WTC11 (cell line): ENCODE results near the gene DNAJC10. TPM values are rescaled to one million over a fixed set of nuclear protein-coding genes. Genes with fewer than 3 reads are reported as not detected.

Source experiments
- ATAC-seq: fragments of 200-7000 bp; cut with Tn5 transposase; 2 replicates; pipeline ENCODE4 v1.10.0; 2021; ENCODE audit warnings: mild to moderate bottlenecking, moderate library complexity
- CTCF ChIA-PET: fragments of 300-600 bp; sonication (Branson Sonifier 250); formaldehyde crosslinking; loops from one replicate; lab custom pipeline; 2021; ENCODE audit warnings: antibody characterized with exemption; lab: Charles Lee
- POLR2A ChIA-PET: fragments of 350-600 bp; sonication (Branson Sonifier 250); formaldehyde crosslinking; loops from one replicate; lab custom pipeline; 2021; ENCODE audit warnings: antibody characterized with exemption; lab: Charles Lee
- DNase-seq: peaks from one replicate; pipeline ENCODE4 v3.0.0; 2021; ENCODE audit warnings: low spot score
- H3K27ac Mint-ChIP-seq: 2 replicates; pipeline ENCODE4 v1.8.0; 2021; ENCODE audit warnings: mixed read lengths
- H3K27me3 Mint-ChIP-seq: 2 replicates; pipeline ENCODE4 v1.8.0; 2021; ENCODE audit warnings: low read depth, mild to moderate bottlenecking, moderate library complexity, mixed read lengths
- H3K36me3 Mint-ChIP-seq: 2 replicates; pipeline ENCODE4 v1.8.0; 2021; ENCODE audit warnings: mixed read lengths
- H3K4me1 Mint-ChIP-seq: 2 replicates; pipeline ENCODE4 v1.8.0; 2022; ENCODE audit warnings: mixed read lengths
- H3K4me3 Mint-ChIP-seq: 2 replicates; pipeline ENCODE4 v1.8.0; 2021; ENCODE audit warnings: mild to moderate bottlenecking, moderate library complexity, mixed read lengths
- H3K9me3 Mint-ChIP-seq: 2 replicates; pipeline ENCODE4 v1.8.0; 2021; ENCODE audit warnings: mixed read lengths
- CREM ChIP-seq: sonication (generic); formaldehyde crosslinking; IDR thresholded peaks from 2 replicates; pipeline ENCODE4 v1.8.1; 2022; ENCODE audit warnings: mild to moderate bottlenecking, missing genetic modification reagents, moderate library complexity
- GTF2I ChIP-seq: fragments of 250-450 bp; sonication (Bioruptor Pico); conservative IDR thresholded peaks from 2 replicates; pipeline ENCODE4 v1.4.0; 2021; ENCODE audit warnings: mild to moderate bottlenecking
- HMGA2 ChIP-seq: fragments of 250-450 bp; sonication (Bioruptor Pico); IDR thresholded peaks from 2 replicates; pipeline ENCODE4 v1.4.0; 2021; ENCODE audit warnings: mild to moderate bottlenecking, moderate library complexity
- JAZF1 ChIP-seq: fragments of 250-450 bp; sonication (Bioruptor Pico); IDR thresholded peaks from 2 replicates; pipeline ENCODE4 v1.9.0; 2021; ENCODE audit warnings: moderate library complexity, mild to moderate bottlenecking, inconsistent platforms
- MYBL2 ChIP-seq: sonication (generic); formaldehyde crosslinking; IDR thresholded peaks from 2 replicates; pipeline ENCODE4 v1.8.1; 2023; ENCODE audit warnings: mild to moderate bottlenecking, moderate library complexity, missing genetic modification reagents
- NFYB ChIP-seq: sonication (generic); formaldehyde crosslinking; conservative IDR thresholded peaks from 2 replicates; pipeline ENCODE4 v1.8.0; 2022; ENCODE audit warnings: low read depth, missing genetic modification reagents
- RORB ChIP-seq: fragments of 250-450 bp; sonication (Bioruptor Pico); IDR thresholded peaks from 2 replicates; pipeline ENCODE4 v1.9.0; 2021; ENCODE audit warnings: mild to moderate bottlenecking
- SMAD4 ChIP-seq: sonication (generic); formaldehyde crosslinking; IDR thresholded peaks from 2 replicates; pipeline ENCODE4 v1.8.0; 2022; ENCODE audit warnings: mild to moderate bottlenecking, missing genetic modification reagents
- ZNF138 ChIP-seq: sonication (generic); formaldehyde crosslinking; conservative IDR thresholded peaks from 2 replicates; pipeline ENCODE4 v1.8.1; 2022; ENCODE audit warnings: mild to moderate bottlenecking, moderate library complexity, missing genetic modification reagents
- ZNF423 ChIP-seq: fragments of 250-450 bp; sonication (Bioruptor Pico); IDR thresholded peaks from 2 replicates; pipeline ENCODE4 v2.1.2; 2022; ENCODE audit warnings: mild to moderate bottlenecking, moderate library complexity
- total RNA-seq: library from RNA; stranded (reverse); gene quantifications from 3 replicates; pipeline ENCODE4 v1.2.3, GENCODE V29; 2021
- TF ChIP-seq, protein P1 (sequence below): sonication (generic); formaldehyde crosslinking; IDR thresholded peaks from 2 replicates; pipeline ENCODE4 v1.8.0; 2023; ENCODE audit warnings: mild to moderate bottlenecking, missing genetic modification reagents
- TF ChIP-seq, protein P2 (sequence below): sonication (generic); formaldehyde crosslinking; IDR thresholded peaks from 2 replicates; pipeline ENCODE4 v1.8.1; 2022; ENCODE audit warnings: missing genetic modification reagents, borderline replicate concordance
- TF ChIP-seq, protein P3 (sequence below): sonication (generic); formaldehyde crosslinking; IDR thresholded peaks from 2 replicates; pipeline ENCODE4 v1.8.1; 2022; ENCODE audit warnings: low read depth, missing genetic modification reagents, borderline replicate concordance
- TF ChIP-seq, protein P4 (sequence below): sonication (generic); formaldehyde crosslinking; conservative IDR thresholded peaks from 2 replicates; pipeline ENCODE4 v1.8.1; 2022; ENCODE audit warnings: mild to moderate bottlenecking, missing genetic modification reagents
- TF ChIP-seq, protein P5 (sequence below): sonication (generic); formaldehyde crosslinking; IDR thresholded peaks from 2 replicates; pipeline ENCODE4 v1.8.1; 2023; ENCODE audit warnings: mild to moderate bottlenecking, missing genetic modification reagents
- TF ChIP-seq, protein P6 (sequence below): fragments of 200-600 bp; IDR thresholded peaks from 2 replicates; pipeline ENCODE4 v1.8.0; 2022; ENCODE audit warnings: antibody characterized with exemption
- TF ChIP-seq, protein P7 (sequence below): sonication (generic); formaldehyde crosslinking; IDR thresholded peaks from 2 replicates; pipeline ENCODE4 v1.8.1; 2023; ENCODE audit warnings: mild to moderate bottlenecking, moderate library complexity, missing genetic modification reagents
- TF ChIP-seq, protein P8 (sequence below): fragments of 250-450 bp; sonication (Bioruptor Pico); IDR thresholded peaks from 2 replicates; pipeline ENCODE4 v1.9.0; 2021; ENCODE audit warnings: mild to moderate bottlenecking
- TF ChIP-seq, protein P9 (sequence below): sonication (generic); formaldehyde crosslinking; IDR thresholded peaks from 2 replicates; pipeline ENCODE4 v1.8.0; 2022; ENCODE audit warnings: mild to moderate bottlenecking, missing genetic modification reagents
- TF ChIP-seq, protein P10 (sequence below): sonication (generic); formaldehyde crosslinking; IDR thresholded peaks from 2 replicates; pipeline ENCODE4 v1.8.0; 2022; ENCODE audit warnings: mild to moderate bottlenecking, missing genetic modification reagents

DNAJC10 gene
- total RNA-seq, 1 experiment from 2014 or later = 109 TPM

DNA sequence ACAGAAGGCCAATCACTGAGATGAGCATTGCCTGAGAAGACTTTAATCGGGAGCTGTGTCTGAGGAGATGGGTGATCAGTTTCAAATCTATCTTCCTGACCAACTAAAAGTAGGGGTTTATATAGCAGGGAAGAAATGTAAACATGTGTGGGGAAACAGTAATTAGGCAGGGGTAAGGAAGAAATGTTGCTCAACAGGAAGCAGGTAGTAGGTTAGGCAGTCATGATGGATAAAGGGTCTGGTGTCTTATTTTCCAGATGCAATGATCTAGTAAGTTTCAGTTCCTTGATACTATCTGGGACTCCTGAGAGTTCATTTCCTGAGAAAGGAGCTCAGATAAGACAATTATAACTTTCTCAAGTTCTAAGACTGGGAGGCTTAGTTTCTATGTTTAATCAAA lies 33.8 kb upstream of the DNAJC10 start (continued):
- no peak for TF ChIP-seq GTF2I (CRISPR knock-in tag)
- no peak for TF ChIP-seq ZNF423 (CRISPR knock-in tag)
- TF ChIP-seq, protein P1, sequence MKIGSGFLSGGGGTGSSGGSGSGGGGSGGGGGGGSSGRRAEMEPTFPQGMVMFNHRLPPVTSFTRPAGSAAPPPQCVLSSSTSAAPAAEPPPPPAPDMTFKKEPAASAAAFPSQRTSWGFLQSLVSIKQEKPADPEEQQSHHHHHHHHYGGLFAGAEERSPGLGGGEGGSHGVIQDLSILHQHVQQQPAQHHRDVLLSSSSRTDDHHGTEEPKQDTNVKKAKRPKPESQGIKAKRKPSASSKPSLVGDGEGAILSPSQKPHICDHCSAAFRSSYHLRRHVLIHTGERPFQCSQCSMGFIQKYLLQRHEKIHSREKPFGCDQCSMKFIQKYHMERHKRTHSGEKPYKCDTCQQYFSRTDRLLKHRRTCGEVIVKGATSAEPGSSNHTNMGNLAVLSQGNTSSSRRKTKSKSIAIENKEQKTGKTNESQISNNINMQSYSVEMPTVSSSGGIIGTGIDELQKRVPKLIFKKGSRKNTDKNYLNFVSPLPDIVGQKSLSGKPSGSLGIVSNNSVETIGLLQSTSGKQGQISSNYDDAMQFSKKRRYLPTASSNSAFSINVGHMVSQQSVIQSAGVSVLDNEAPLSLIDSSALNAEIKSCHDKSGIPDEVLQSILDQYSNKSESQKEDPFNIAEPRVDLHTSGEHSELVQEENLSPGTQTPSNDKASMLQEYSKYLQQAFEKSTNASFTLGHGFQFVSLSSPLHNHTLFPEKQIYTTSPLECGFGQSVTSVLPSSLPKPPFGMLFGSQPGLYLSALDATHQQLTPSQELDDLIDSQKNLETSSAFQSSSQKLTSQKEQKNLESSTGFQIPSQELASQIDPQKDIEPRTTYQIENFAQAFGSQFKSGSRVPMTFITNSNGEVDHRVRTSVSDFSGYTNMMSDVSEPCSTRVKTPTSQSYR = no peak
- TF ChIP-seq, protein P2, sequence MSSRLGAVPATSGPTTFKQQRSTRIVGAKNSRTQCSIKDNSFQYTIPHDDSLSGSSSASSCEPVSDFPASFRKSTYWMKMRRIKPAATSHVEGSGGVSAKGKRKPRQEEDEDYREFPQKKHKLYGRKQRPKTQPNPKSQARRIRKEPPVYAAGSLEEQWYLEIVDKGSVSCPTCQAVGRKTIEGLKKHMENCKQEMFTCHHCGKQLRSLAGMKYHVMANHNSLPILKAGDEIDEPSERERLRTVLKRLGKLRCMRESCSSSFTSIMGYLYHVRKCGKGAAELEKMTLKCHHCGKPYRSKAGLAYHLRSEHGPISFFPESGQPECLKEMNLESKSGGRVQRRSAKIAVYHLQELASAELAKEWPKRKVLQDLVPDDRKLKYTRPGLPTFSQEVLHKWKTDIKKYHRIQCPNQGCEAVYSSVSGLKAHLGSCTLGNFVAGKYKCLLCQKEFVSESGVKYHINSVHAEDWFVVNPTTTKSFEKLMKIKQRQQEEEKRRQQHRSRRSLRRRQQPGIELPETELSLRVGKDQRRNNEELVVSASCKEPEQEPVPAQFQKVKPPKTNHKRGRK (CRISPR knock-in tag) = no peak
- no peak for TF ChIP-seq JAZF1 (CRISPR knock-in tag)
- TF ChIP-seq, protein P3, sequence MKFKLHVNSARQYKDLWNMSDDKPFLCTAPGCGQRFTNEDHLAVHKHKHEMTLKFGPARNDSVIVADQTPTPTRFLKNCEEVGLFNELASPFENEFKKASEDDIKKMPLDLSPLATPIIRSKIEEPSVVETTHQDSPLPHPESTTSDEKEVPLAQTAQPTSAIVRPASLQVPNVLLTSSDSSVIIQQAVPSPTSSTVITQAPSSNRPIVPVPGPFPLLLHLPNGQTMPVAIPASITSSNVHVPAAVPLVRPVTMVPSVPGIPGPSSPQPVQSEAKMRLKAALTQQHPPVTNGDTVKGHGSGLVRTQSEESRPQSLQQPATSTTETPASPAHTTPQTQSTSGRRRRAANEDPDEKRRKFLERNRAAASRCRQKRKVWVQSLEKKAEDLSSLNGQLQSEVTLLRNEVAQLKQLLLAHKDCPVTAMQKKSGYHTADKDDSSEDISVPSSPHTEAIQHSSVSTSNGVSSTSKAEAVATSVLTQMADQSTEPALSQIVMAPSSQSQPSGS (CRISPR knock-in tag) = no peak

DNA sequence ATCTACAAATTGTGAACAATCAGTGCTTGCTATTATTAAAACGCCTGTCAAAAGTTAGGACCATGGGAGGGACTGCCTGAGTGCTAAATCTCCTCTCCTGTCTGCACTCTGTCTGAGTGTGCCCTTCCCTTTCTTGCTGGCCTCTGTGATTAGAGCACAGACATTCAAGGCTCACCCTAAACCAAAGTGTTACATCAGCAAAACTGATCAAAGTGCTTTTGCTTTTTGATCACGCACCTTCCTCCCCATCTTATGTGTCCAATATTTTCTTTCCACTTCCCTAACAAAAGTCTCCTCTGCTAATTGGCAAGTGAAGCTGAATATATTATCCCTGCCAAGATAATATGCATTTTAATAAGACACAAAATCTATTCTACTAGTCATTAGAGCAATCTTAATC lies 30.5 kb upstream of the DNAJC10 start:
- Mint-ChIP-seq H3K4me3 (no peak overlapping the region), H3K36me3 (peaks cover 5% of the 10 kb centered on the region; the same call in 1 of the 2 replicates), H3K27ac (no peak overlapping the region), H3K27me3 (peaks cover 12% of the 10 kb centered on the region; the same call in 1 of the 2 replicates), H3K9me3 (peaks cover 15% of the 10 kb centered on the region), H3K4me1 (no peaks in the 10 kb centered on the region)
- ChIA-PET POLR2A (no interaction called here), CTCF (no interaction called here)
- ATAC-seq = no peak
- DNase-seq = no peak
- TF ChIP-seq, protein P4, sequence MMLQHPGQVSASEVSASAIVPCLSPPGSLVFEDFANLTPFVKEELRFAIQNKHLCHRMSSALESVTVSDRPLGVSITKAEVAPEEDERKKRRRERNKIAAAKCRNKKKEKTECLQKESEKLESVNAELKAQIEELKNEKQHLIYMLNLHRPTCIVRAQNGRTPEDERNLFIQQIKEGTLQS = no peak
- TF ChIP-seq, protein P5, sequence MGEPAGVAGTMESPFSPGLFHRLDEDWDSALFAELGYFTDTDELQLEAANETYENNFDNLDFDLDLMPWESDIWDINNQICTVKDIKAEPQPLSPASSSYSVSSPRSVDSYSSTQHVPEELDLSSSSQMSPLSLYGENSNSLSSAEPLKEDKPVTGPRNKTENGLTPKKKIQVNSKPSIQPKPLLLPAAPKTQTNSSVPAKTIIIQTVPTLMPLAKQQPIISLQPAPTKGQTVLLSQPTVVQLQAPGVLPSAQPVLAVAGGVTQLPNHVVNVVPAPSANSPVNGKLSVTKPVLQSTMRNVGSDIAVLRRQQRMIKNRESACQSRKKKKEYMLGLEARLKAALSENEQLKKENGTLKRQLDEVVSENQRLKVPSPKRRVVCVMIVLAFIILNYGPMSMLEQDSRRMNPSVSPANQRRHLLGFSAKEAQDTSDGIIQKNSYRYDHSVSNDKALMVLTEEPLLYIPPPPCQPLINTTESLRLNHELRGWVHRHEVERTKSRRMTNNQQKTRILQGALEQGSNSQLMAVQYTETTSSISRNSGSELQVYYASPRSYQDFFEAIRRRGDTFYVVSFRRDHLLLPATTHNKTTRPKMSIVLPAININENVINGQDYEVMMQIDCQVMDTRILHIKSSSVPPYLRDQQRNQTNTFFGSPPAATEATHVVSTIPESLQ (CRISPR knock-in tag) = no peak
- TF ChIP-seq, protein P6, sequence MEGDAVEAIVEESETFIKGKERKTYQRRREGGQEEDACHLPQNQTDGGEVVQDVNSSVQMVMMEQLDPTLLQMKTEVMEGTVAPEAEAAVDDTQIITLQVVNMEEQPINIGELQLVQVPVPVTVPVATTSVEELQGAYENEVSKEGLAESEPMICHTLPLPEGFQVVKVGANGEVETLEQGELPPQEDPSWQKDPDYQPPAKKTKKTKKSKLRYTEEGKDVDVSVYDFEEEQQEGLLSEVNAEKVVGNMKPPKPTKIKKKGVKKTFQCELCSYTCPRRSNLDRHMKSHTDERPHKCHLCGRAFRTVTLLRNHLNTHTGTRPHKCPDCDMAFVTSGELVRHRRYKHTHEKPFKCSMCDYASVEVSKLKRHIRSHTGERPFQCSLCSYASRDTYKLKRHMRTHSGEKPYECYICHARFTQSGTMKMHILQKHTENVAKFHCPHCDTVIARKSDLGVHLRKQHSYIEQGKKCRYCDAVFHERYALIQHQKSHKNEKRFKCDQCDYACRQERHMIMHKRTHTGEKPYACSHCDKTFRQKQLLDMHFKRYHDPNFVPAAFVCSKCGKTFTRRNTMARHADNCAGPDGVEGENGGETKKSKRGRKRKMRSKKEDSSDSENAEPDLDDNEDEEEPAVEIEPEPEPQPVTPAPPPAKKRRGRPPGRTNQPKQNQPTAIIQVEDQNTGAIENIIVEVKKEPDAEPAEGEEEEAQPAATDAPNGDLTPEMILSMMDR = no peak
- no peak for TF ChIP-seq SMAD4 (CRISPR knock-in tag)
- no peak for TF ChIP-seq ZNF423 (CRISPR knock-in tag)
- TF ChIP-seq, protein P2 (CRISPR knock-in tag) = no peak
- TF ChIP-seq HMGA2 (CRISPR knock-in tag) = no peak
- no peak for TF ChIP-seq MYBL2
- no peak for TF ChIP-seq NFYB (CRISPR knock-in tag)
- TF ChIP-seq ZNF138 = no peak
- TF ChIP-seq, protein P7, sequence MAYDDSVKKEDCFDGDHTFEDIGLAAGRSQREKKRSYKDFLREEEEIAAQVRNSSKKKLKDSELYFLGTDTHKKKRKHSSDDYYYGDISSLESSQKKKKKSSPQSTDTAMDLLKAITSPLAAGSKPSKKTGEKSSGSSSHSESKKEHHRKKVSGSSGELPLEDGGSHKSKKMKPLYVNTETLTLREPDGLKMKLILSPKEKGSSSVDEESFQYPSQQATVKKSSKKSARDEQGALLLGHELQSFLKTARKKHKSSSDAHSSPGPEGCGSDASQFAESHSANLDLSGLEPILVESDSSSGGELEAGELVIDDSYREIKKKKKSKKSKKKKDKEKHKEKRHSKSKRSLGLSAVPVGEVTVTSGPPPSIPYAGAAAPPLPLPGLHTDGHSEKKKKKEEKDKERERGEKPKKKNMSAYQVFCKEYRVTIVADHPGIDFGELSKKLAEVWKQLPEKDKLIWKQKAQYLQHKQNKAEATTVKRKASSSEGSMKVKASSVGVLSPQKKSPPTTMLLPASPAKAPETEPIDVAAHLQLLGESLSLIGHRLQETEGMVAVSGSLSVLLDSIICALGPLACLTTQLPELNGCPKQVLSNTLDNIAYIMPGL (CRISPR knock-in tag) = no peak
- TF ChIP-seq RORB = no peak
- TF ChIP-seq, protein P8, sequence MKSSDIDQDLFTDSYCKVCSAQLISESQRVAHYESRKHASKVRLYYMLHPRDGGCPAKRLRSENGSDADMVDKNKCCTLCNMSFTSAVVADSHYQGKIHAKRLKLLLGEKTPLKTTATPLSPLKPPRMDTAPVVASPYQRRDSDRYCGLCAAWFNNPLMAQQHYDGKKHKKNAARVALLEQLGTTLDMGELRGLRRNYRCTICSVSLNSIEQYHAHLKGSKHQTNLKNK (CRISPR knock-in tag) = no peak
- no peak for TF ChIP-seq CREM (CRISPR knock-in tag)
- TF ChIP-seq, protein P9, sequence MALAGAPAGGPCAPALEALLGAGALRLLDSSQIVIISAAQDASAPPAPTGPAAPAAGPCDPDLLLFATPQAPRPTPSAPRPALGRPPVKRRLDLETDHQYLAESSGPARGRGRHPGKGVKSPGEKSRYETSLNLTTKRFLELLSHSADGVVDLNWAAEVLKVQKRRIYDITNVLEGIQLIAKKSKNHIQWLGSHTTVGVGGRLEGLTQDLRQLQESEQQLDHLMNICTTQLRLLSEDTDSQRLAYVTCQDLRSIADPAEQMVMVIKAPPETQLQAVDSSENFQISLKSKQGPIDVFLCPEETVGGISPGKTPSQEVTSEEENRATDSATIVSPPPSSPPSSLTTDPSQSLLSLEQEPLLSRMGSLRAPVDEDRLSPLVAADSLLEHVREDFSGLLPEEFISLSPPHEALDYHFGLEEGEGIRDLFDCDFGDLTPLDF (CRISPR knock-in tag) = no peak
- TF ChIP-seq, protein P10, sequence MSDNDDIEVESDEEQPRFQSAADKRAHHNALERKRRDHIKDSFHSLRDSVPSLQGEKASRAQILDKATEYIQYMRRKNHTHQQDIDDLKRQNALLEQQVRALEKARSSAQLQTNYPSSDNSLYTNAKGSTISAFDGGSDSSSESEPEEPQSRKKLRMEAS (CRISPR knock-in tag) = no peak
- no peak for TF ChIP-seq JAZF1 (CRISPR knock-in tag)
